ENCODE measurements around the gene CX3CL1.
"Not testable (repeated sequence)": the region's sequence is repeated elsewhere in the genome, so short reads cannot be mapped to it uniquely, and the experiment has no call there.

Gene CX3CL1

GRCh38 chr16:57372372-57373116 is at the start of gene CX3CL1:
Gene CX3CL1, plus strand, starts transcription at chr16:57372490. Its CDS starts 79 bp downstream, at chr16:57372569.
- H3K4me3 ChIP-seq (ENCODE audit: low read length), result peak within 1 kb of the TSS; percentile 66; the same call in 1 of the 2 replicates
- H3K27ac ChIP-seq (ENCODE audit: low read length), result no peak within 1 kb of the TSS
- H3K9ac ChIP-seq (ENCODE audit: low read depth, low read length), result peak within 1 kb of the TSS; percentile 64; the same call in 1 of the 2 replicates
- no peaks in the 10 kb centered on the region for H3K36me3 ChIP-seq (ENCODE audit: insufficient read depth, low read depth, low read length)
- H3K9me3 ChIP-seq (ENCODE audit: insufficient read depth, low read depth, low read length), result no peaks in the 10 kb centered on the region
- H3K4me1 ChIP-seq (ENCODE audit: insufficient read depth, low read length), result peaks cover 16% of the 10 kb centered on the region
- no peaks in the 10 kb centered on the region for H3K27me3 ChIP-seq (ENCODE audit: insufficient read depth, low read length)

- H3K27ac ChIP-seq (ENCODE audit: low read length), result no peak overlapping the region
- H3K4me1 ChIP-seq (ENCODE audit: insufficient read depth, low read length), result 0 out of 2 replicates have a peak, but pooled peaks cover 3% of the 10 kb centered on the region
- H3K4me3 ChIP-seq (ENCODE audit: low read length), result no peak overlapping the region
Observed at GRCh38 chr16:57324749-57325148, 47.5 kb upstream of the CX3CL1 start.

DNA sequence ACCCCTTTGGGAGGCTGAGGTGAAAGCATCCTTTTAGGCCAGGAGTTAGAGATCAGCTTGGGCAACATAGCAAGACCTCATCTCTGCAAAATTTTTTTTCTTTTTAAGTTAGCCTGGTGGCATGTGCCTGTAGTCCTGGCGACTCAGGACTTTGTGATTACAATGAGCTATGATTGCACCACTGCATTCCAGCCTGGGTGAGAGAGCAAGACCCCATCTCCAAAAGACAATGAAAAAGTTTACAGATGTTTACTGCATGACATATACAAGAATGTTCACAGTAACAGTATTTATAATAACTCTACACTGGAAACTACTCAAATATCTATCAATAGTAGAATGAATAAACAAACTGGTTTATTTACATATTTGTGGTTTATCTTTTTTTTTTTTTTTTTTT is 46.8 kb upstream of the CX3CL1 start:
- H3K27me3 ChIP-seq (ENCODE audit: insufficient read depth, low read length), result no peaks in the 10 kb centered on the region
- H3K9ac ChIP-seq (ENCODE audit: low read depth, low read length), result no peak overlapping the region
- H3K4me3 ChIP-seq (ENCODE audit: low read length), result no peak overlapping the region
- H3K4me1 ChIP-seq (ENCODE audit: insufficient read depth, low read length), result no peaks in the 10 kb centered on the region
- H3K36me3 ChIP-seq (ENCODE audit: insufficient read depth, low read depth, low read length), result no peaks in the 10 kb centered on the region
- H3K9me3 ChIP-seq (ENCODE audit: insufficient read depth, low read depth, low read length), result no peaks in the 10 kb centered on the region
- H3K27ac ChIP-seq (ENCODE audit: low read length), result no peak overlapping the region

More at GRCh38 chr16:57324749-57325148, 47.5 kb upstream of the CX3CL1 start:
- Histone ChIP-seq H3K9ac (ENCODE audit: low read depth, low read length) (no peak overlapping the region), H3K36me3 (ENCODE audit: insufficient read depth, low read depth, low read length) (no peaks in the 10 kb centered on the region), H3K27me3 (ENCODE audit: insufficient read depth, low read length) (no peaks in the 10 kb centered on the region), H3K9me3 (ENCODE audit: insufficient read depth, low read depth, low read length) (no peaks in the 10 kb centered on the region)

DNA sequence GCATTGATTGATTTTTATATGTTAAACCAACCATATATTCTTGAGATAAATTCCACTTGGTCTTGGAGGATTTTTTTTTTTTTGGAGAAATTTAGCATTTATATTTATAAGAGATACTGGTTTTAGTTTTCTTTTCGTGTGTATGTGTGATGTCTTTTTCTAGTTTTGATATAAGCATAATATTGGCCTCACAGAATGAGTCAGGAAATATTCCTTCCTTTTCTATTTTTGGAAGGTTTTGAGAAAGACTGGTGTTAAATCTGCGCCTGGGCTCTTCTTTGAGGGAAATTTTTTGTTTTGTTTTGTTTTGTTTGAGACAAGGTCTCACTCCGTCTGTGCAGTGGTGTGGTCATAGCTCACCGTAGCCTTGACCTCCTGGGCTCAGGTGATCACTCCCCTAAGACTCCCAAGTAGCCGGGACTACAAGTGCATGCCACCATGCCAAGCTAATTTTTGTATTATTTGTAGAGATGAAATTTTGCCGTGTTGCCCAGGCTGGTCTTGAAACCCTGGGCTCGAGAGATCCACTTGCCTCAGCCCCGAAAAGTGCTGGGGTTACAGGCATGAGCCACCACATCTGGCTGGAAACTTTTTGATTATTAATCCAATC is 42.5 kb upstream of the CX3CL1 start:
- H3K27ac ChIP-seq (ENCODE audit: low read length), result no peak overlapping the region
- no peak overlapping the region for H3K9ac ChIP-seq (ENCODE audit: low read depth, low read length)
- no peaks in the 10 kb centered on the region for H3K36me3 ChIP-seq (ENCODE audit: insufficient read depth, low read depth, low read length)
- no peaks in the 10 kb centered on the region for H3K4me1 ChIP-seq (ENCODE audit: insufficient read depth, low read length)
- H3K9me3 ChIP-seq (ENCODE audit: insufficient read depth, low read depth, low read length), result no peaks in the 10 kb centered on the region
- H3K27me3 ChIP-seq (ENCODE audit: insufficient read depth, low read length), result no peaks in the 10 kb centered on the region
- no peak overlapping the region for H3K4me3 ChIP-seq (ENCODE audit: low read length)

DNA sequence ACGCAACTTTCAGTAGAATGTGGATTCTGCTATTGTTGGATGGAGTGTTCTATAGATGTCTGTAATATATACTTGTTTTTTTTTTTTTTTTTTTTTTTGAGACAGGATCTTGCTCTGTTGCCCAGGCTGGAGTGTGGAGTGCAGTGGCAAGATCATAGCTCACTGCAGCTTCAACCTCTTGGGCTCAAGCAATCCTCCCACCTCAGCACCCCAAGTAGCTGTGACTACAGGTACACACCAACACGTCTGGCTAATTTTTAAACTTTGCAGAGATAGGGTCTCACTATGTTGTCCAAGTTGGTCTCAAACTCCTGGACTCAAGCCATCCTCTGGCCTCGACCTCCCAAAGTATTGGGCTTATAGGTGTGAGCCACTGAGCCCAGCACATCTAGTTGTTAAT is 40.9 kb upstream of the CX3CL1 start:
- Histone ChIP-seq H3K27me3 (ENCODE audit: insufficient read depth, low read length) (no peaks in the 10 kb centered on the region), H3K27ac (ENCODE audit: low read length) (no peak overlapping the region), H3K4me1 (ENCODE audit: insufficient read depth, low read length) (no peaks in the 10 kb centered on the region)

GRCh38 chr16:57333402-57333801 is 38.9 kb upstream of the CX3CL1 start:
- H3K9me3 ChIP-seq (ENCODE audit: insufficient read depth, low read depth, low read length), result no peaks in the 10 kb centered on the region
- H3K36me3 ChIP-seq (ENCODE audit: insufficient read depth, low read depth, low read length), result no peaks in the 10 kb centered on the region
- no peaks in the 10 kb centered on the region for H3K4me1 ChIP-seq (ENCODE audit: insufficient read depth, low read length)
- H3K4me3 ChIP-seq (ENCODE audit: low read length), result no peak overlapping the region
- H3K27me3 ChIP-seq (ENCODE audit: insufficient read depth, low read length), result no peaks in the 10 kb centered on the region
- no peak overlapping the region for H3K27ac ChIP-seq (ENCODE audit: low read length)
- H3K9ac ChIP-seq (ENCODE audit: low read depth, low read length), result no peak overlapping the region

More for the DNA sequence above, 40.9 kb upstream of the CX3CL1 start:
- Histone ChIP-seq H3K9ac (ENCODE audit: low read depth, low read length) (no peak overlapping the region), H3K9me3 (ENCODE audit: insufficient read depth, low read depth, low read length) (no peaks in the 10 kb centered on the region), H3K36me3 (ENCODE audit: insufficient read depth, low read depth, low read length) (no peaks in the 10 kb centered on the region), H3K4me3 (ENCODE audit: low read length) (no peak overlapping the region)

GRCh38 chr16:57335366-57335765 is 36.9 kb upstream of the CX3CL1 start:
- H3K4me3 ChIP-seq (ENCODE audit: low read length), result no peak overlapping the region
- H3K9me3 ChIP-seq (ENCODE audit: insufficient read depth, low read depth, low read length), result no peaks in the 10 kb centered on the region
- no peak overlapping the region for H3K9ac ChIP-seq (ENCODE audit: low read depth, low read length)
- no peaks in the 10 kb centered on the region for H3K27me3 ChIP-seq (ENCODE audit: insufficient read depth, low read length)
- H3K36me3 ChIP-seq (ENCODE audit: insufficient read depth, low read depth, low read length), result no peaks in the 10 kb centered on the region
- H3K27ac ChIP-seq (ENCODE audit: low read length), result no peak overlapping the region
- H3K4me1 ChIP-seq (ENCODE audit: insufficient read depth, low read length), result no peaks in the 10 kb centered on the region

DNA sequence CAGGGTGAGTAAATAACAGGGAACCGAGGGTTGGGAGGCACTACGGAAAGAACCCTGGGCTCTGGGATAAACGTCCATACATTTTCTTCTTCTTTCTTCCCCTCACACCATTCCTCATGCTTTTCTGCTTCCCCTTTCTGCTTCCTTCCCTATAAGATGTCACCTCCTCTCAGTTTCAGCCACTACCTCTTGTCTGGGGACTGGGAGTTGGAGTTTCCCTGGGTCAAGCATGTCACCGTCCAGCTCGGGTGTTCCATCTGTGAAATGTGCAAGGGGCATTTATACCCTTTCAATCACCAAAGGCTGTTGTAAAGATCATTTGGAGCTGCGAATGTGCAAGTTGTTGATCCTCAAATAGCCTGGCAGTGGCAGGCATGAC is 31.2 kb upstream of the CX3CL1 start:
- Histone ChIP-seq H3K4me3 (ENCODE audit: low read length) (no peak overlapping the region), H3K27me3 (ENCODE audit: insufficient read depth, low read length) (no peaks in the 10 kb centered on the region), H3K4me1 (ENCODE audit: insufficient read depth, low read length) (no peaks in the 10 kb centered on the region), H3K27ac (ENCODE audit: low read length) (no peak overlapping the region), H3K9me3 (ENCODE audit: insufficient read depth, low read depth, low read length) (no peaks in the 10 kb centered on the region), H3K9ac (ENCODE audit: low read depth, low read length) (no peak overlapping the region), H3K36me3 (ENCODE audit: insufficient read depth, low read depth, low read length) (no peaks in the 10 kb centered on the region)

GRCh38 chr16:57341441-57342303 is 30.6 kb upstream of the CX3CL1 start:
- H3K27ac ChIP-seq (ENCODE audit: low read length), result no peak overlapping the region
- H3K9ac ChIP-seq (ENCODE audit: low read depth, low read length), result no peak overlapping the region
- H3K27me3 ChIP-seq (ENCODE audit: insufficient read depth, low read length), result no peaks in the 10 kb centered on the region

GRCh38 chr16:57342606-57343005 is 29.7 kb upstream of the CX3CL1 start:
- not testable (repeated sequence) for H3K27ac ChIP-seq (ENCODE audit: low read length); H3K9ac ChIP-seq (ENCODE audit: low read depth, low read length)

More at GRCh38 chr16:57341441-57342303, 30.6 kb upstream of the CX3CL1 start:
- Histone ChIP-seq H3K4me1 (ENCODE audit: insufficient read depth, low read length) (no peaks in the 10 kb centered on the region), H3K36me3 (ENCODE audit: insufficient read depth, low read depth, low read length) (no peaks in the 10 kb centered on the region), H3K4me3 (ENCODE audit: low read length) (no peak overlapping the region), H3K9me3 (ENCODE audit: insufficient read depth, low read depth, low read length) (no peaks in the 10 kb centered on the region)

GRCh38 chr16:57343221-57343620 is 29.1 kb upstream of the CX3CL1 start:
- Histone ChIP-seq H3K27me3 (ENCODE audit: insufficient read depth, low read length) (no peaks in the 10 kb centered on the region), H3K9ac (ENCODE audit: low read depth, low read length) (no peak overlapping the region), H3K27ac (ENCODE audit: low read length) (no peak overlapping the region), H3K36me3 (ENCODE audit: insufficient read depth, low read depth, low read length) (no peaks in the 10 kb centered on the region), H3K4me3 (ENCODE audit: low read length) (no peak overlapping the region), H3K9me3 (ENCODE audit: insufficient read depth, low read depth, low read length) (no peaks in the 10 kb centered on the region), H3K4me1 (ENCODE audit: insufficient read depth, low read length) (no peaks in the 10 kb centered on the region)

More at GRCh38 chr16:57342606-57343005, 29.7 kb upstream of the CX3CL1 start:
- not testable (repeated sequence) for H3K4me3 ChIP-seq (ENCODE audit: low read length); H3K27me3 ChIP-seq (ENCODE audit: insufficient read depth, low read length); H3K36me3 ChIP-seq (ENCODE audit: insufficient read depth, low read depth, low read length); H3K9me3 ChIP-seq (ENCODE audit: insufficient read depth, low read depth, low read length); H3K4me1 ChIP-seq (ENCODE audit: insufficient read depth, low read length)
